ENCODE measurements around the gene RALGPS2.
"Not testable (repeated sequence)": the region's sequence is repeated elsewhere in the genome, so short reads cannot be mapped to it uniquely, and the experiment has no call there.

RALGPS2 gene

GRCh38 chr1:178724376-178724727 lies 692 bp upstream of the RALGPS2 start:
- DNase-seq (ENCODE audit: extremely low read depth in 1 of 2, low read depth in 1 of 2) = no peak

- DNase-seq (ENCODE audit: extremely low read depth in 1 of 2, low read depth in 1 of 2) = no peak
Measured at GRCh38 chr1:178725466-178726086, 532 bp downstream of the RALGPS2 start.

DNA sequence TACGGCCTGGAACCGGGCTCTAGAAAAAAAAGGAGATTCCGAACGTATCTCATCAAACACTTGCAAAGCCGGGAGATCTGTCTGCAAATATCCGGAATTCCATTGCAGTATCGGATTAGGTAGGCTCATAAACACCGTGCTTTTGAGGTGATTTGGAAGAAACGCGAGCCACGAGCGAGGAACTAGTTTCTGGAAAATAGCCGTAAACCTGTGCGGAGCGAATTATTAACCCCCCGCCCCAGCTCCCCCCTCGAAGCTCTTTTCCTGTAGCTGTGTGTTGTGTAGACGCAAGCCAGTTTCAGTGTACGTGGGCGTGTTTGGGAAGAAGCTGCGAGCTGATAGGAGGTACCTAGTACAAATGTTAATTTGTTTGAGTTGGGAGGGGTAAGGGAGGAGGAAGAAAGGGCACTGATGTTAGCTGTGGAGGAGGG lies 1.1 kb downstream of the RALGPS2 start:
- DNase-seq (ENCODE audit: extremely low read depth in 1 of 2, low read depth in 1 of 2) = peak in 1 of 2 donors; percentile 26

DNA sequence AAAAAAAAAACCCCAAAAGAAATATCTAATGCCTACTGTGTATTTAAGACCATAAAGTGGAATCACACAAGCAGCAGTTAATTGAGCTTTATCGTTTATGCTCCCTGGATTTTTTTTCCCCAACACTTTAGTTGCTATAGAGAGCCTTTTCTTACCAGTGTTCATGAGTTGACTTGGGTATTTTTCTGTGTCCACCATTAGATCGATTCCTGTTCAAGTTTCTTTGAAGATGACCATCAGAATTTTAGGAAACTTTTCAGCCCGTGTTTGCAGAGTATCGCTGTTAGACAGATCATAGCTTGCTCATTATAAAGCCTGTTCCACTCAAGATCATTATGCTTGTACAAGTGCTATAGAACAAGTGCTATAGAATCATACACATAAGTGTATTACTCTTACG lies 1.5 kb downstream of the RALGPS2 start:
- DNase-seq (ENCODE audit: extremely low read depth in 1 of 2, low read depth in 1 of 2) = no peak

- no peak for DNase-seq (ENCODE audit: extremely low read depth in 1 of 2, low read depth in 1 of 2)
Measured at GRCh38 chr1:178727014-178727895, 2.2 kb downstream of the RALGPS2 start.

- no peak for DNase-seq (ENCODE audit: extremely low read depth in 1 of 2, low read depth in 1 of 2)
Measured at GRCh38 chr1:178733972-178734371, 8.9 kb downstream of the RALGPS2 start.

- DNase-seq (ENCODE audit: extremely low read depth in 1 of 2, low read depth in 1 of 2) = no peak
Measured at GRCh38 chr1:178738780-178739179, 13.7 kb downstream of the RALGPS2 start.

DNA sequence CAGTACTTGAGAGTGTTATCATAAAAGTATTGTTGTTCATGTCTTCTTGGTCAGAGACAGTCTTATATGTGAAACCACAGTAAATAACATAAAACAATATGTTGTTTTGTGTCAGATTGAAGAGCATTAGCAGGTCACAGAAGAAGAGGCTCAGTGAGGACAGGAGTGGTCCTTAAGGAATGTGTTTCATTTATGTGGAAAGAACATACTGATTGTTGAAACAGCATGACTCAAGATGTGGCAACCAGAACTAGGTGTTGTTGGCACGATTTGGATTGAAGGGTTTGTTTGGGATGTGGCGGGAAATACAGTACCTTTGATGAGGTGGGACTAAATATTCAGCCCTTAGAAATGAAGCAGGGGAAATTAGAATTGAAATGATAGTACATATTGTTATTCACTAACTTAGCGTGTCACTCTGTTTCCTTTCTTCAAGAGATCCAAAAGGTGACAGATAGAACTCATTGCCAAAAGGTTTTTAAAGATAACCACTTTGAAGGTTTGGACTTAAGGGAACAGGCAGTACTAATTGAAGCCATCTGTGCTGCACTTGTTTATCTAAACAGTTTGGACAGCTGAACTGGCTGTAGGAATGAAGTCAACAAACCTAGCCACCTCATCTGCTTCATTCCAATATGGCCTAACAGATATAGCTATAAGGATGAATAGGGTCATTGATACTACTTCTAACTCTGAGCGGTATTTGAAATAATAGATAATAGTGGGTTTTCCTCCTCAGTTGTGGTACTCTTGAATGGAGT lies 14.4 kb downstream of the RALGPS2 start:
- no peak for DNase-seq (ENCODE audit: extremely low read depth in 1 of 2, low read depth in 1 of 2)

DNA sequence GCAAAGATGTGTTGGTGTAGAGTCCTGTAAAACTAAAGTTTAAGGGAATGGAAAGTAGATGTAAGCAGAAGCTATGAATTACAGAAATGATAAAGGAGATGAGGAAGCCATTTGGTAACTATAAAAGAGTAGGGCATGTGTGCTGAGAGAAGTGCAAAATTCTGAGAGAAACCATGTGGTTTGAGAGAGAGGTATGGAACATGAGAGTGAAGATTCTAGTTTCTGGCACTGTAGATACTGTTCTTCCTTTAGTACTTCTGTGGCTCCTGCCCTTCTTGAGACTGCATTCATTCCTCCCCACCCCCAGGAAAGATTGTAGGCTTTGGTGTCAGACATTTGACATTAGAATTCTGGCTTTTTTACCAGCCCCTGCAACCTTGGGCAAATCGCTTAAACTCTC lies 15.4 kb downstream of the RALGPS2 start:
- DNase-seq (ENCODE audit: extremely low read depth in 1 of 2, low read depth in 1 of 2) = no peak

- DNase-seq (ENCODE audit: extremely low read depth in 1 of 2, low read depth in 1 of 2) = no peak
Measured at GRCh38 chr1:178740924-178741323, 15.9 kb downstream of the RALGPS2 start.

DNA sequence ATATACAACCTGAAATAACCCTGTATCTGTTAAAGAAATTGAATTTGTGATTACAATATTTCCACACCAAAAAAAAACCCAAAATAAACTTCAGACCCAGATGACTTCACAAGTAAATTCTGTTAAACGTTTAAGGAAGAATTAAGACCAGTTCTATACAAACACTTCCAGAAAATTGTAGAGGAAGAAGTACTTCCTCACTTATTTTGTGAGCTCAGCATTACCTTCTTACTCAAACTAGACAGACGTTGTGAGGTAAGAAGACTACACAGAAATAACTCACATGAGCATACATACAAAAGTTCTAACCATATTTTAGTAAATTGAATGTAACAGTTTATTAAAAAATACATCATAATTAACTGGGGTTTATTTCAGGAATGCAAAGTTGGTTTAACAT lies 18.8 kb downstream of the RALGPS2 start:
- DNase-seq (ENCODE audit: extremely low read depth in 1 of 2, low read depth in 1 of 2) = no peak

DNA sequence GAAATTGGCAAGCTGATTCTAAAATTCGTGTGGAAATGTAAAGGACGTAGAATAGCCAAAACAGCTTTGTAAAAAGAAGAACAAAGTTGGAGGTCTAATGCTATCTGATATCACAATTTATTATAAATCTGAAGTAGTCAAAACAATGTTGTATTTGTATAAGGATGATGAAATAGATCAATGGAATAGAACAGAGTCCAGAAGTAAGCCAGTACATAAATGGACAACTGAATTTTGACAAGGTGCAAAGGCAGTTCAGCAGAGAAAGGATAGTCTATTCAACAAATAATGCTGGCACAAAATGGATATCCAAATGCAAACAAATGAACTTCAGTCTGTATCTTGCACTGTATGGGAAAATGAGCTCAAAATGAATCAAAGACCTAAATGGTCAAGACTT lies 20.2 kb downstream of the RALGPS2 start:
- DNase-seq (ENCODE audit: extremely low read depth in 1 of 2, low read depth in 1 of 2) = no peak

- DNase-seq (ENCODE audit: extremely low read depth in 1 of 2, low read depth in 1 of 2) = no peak
Measured at GRCh38 chr1:178746345-178746744, 21.3 kb downstream of the RALGPS2 start.

- DNase-seq (ENCODE audit: extremely low read depth in 1 of 2, low read depth in 1 of 2) = not testable (repeated sequence)
Measured at GRCh38 chr1:178747361-178747760, 22.3 kb downstream of the RALGPS2 start.

GRCh38 chr1:178749581-178750166 lies 24.6 kb downstream of the RALGPS2 start:
- no peak for DNase-seq (ENCODE audit: extremely low read depth in 1 of 2, low read depth in 1 of 2)

DNA sequence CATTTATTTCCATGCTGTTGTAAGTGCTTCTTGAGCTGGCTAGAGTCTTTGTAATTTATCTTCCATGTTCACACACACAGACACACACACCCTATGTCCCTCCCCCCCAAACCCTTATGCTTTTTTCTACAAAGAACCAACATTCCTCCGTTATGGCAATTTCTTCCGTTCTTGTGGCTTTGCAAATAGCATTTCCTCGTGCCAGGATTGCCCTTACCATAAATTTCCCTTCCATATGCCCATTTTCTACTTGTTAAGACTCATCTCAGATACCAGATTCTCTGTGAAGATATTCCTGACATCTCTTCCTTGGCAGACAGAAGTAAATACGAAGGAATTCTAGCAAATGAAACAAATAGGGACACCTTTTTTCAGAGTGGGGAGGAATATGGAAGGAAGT lies 26.0 kb downstream of the RALGPS2 start:
- DNase-seq (ENCODE audit: extremely low read depth in 1 of 2, low read depth in 1 of 2) = no peak

- no peak for DNase-seq (ENCODE audit: extremely low read depth in 1 of 2, low read depth in 1 of 2)
Measured at GRCh38 chr1:178752891-178753290, 27.8 kb downstream of the RALGPS2 start.

DNA sequence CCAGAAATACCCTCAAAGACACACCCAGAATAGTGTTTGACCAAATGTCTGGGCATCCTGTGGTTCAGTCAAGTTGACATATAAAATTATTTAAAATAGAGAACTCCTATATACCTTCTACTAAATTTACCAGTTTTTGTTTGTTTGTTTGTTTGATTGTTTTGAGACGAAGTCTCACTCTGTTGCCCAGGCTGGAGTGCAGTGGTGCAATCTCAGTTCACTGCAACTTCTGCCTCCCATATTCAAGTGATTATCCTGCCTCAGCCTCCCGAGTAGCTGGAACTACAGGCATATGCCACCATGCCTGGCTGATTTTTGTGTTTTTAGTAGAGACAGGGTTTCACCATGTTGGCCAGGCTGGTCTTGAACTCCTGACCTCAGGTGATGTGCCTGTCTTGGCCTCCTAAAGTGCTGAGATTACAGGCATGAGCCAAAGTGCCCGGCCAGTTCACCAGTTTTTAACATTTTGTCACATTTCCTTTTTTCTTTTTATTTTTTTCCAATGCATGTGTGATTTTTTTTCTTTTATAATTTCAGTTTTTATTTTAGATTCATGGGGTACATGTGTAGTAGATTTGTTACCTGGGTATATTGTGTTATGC lies 29.7 kb downstream of the RALGPS2 start:
- not testable (repeated sequence) for DNase-seq (ENCODE audit: extremely low read depth in 1 of 2, low read depth in 1 of 2)

GRCh38 chr1:178768423-178768822 lies 43.4 kb downstream of the RALGPS2 start:
- DNase-seq (ENCODE audit: extremely low read depth in 1 of 2, low read depth in 1 of 2) = no peak

DNA sequence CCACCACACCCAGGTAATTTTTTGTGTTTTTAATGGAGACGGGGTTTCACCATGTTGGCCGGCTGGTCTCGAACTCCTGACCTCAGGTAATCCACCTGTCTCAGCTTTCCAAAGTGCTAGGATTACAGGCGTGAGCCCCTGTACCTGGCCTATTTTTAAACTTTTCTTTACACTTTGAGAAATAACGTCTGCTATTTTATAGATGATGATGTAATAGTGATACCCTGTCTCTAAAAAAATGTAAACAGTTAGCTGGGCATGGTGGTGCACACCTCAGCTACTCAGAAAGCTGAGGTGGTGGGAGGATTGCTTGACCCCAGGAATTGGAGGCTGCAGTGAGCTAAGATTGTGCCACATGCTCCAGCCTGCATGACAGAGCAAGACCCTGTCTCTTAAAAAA lies 47.9 kb downstream of the RALGPS2 start:
- DNase-seq (ENCODE audit: extremely low read depth in 1 of 2, low read depth in 1 of 2) = no peak

GRCh38 chr1:178774263-178774662 lies 49.2 kb downstream of the RALGPS2 start:
- no peak for DNase-seq (ENCODE audit: extremely low read depth in 1 of 2, low read depth in 1 of 2)
